Measurements from ENCODE around the gene LRRN4CL.
A peak's percentile ranks its signal among the peaks of the same experiment; 100 is the strongest.
"Not testable (repeated sequence)": the region's sequence is repeated elsewhere in the genome, so short reads cannot be mapped to it uniquely, and the experiment has no call there.

Gene LRRN4CL

DNA sequence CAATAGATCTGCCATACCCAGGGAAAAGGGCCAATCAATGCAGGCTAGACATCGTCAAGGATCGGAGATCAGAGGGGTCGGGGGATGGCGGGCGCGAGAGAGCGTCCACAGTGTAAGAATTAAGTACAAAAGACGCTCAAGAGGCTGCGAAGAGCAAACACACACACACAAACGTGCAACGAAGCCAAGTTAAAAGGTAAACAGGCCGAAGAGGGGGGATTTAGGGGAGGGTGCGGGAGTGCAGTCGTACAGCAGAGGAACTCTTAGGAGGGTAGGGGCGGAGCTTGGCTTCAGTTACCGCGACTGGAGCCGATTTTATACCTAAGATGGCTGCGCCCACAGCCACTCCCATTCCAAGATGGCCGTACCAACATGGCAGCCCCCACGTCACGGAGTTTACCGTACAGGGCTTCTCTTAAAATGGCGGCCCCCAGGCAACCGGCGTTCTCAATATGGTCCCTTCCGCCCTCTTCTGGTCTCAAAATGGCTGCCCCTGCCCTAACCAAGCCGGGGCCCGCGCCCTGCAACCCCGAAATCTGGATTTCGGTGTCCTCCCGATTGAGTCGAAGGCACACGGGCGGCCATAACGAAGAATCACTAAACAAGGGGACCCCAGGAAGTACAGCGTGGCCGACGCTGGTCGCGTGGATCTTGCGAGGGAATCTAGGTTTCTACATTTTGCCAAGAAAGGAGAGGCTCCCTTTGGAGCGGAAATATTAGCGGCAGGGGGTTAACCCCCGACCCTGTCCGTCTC lies 20.1 kb upstream of the LRRN4CL start:
- peak; percentile 99 for DNase-seq

DNA sequence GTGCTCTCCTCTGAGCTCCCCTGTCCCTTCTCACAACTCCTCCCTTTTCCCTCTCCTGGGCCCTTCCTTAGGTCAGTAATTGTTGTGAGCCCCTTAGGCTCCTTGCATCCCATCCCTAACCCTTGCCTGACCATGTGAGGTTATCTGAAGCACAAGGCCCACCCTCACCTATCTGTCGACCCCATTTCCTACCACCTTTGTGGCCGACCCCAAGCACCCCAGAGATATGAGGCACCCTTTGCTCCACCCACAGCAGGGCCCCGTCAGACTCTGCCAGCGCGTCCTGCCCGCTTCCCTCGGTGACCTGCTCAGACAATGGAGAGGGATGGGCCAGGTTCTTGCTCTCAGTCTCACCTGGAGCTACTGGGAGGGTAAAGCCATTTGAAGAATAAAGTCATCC lies 19.5 kb upstream of the LRRN4CL start:
- DNase-seq, result peak; percentile 60

DNA sequence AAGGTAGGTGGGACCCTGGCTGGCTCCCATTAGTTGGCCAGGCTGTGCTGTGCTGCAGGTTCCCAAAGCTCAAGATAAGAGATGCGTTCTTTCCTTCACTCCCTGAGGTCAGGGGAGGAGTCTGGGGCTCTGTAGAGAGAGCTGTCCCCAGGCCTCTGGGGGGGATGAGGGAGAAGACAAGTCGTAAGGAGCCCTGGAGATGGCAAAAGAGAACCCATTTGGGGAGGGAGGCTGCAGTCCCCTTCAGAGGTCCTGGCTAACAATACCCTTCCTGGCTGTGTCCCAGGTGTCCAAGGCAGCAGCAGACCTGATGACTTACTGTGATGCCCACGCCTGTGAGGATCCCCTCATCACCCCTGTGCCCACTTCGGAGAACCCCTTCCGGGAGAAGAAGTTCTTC lies 19.1 kb upstream of the LRRN4CL start:
- no peak for DNase-seq

DNA sequence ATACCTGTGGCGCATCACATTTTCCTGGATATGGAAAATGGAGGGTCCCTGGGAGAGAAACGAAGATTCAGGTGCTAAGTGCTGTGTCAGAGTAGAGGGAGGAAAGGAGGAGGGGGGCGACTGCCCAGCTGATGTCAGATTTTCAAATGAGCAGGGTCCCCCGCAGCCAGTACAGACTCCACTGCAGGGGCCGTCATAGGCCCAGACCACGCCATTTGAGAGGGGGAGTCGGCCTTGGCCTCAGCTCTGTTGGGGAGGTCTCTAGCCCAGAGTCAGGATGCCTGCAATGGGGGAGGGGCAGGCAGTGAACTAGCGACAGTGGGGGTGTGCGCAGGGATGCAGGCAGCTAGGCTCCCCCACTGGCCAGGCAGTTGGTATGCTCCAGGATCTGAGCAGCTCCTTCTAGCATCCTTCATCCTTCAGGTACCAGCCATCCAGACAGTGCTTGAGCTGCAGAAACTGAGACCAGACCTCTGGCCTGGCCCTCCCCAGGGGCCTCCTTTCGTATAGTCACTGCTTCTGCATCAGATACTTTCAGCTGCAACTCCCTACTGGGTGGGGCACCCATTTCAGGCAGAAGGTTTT lies 18.0 kb upstream of the LRRN4CL start, which contains the start of the genes BSCL2 and GNG3:
Gene BSCL2, minus strand, starts transcription at position 148 of the 585 bp plus-strand sequence. CDS start 229 bp downstream, outside the sequence.
Gene GNG3, plus strand, starts transcription at position 400 of the 585 bp plus-strand sequence. CDS start 620 bp downstream, outside the sequence.
- no peak for DNase-seq

DNA sequence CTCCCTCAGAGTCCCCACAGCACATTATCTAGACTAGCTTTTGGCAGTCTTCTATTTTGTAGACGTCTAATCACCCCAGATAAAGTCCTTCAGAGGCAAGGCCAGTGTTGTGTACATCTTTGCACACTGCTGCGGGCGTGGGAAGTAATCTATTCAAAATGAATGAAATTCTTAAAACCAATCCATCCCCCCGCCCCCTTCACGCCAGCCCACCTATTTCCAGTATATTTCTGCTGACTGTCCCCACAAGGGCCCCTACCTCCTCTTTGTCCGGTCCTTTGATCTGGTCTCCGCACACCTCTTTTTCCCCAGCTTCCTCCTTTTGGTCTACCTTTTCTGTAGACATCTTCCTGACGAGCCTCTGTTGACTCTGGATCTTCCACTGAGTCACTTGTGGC lies 17.5 kb upstream of the LRRN4CL start:
- no peak for DNase-seq

DNA sequence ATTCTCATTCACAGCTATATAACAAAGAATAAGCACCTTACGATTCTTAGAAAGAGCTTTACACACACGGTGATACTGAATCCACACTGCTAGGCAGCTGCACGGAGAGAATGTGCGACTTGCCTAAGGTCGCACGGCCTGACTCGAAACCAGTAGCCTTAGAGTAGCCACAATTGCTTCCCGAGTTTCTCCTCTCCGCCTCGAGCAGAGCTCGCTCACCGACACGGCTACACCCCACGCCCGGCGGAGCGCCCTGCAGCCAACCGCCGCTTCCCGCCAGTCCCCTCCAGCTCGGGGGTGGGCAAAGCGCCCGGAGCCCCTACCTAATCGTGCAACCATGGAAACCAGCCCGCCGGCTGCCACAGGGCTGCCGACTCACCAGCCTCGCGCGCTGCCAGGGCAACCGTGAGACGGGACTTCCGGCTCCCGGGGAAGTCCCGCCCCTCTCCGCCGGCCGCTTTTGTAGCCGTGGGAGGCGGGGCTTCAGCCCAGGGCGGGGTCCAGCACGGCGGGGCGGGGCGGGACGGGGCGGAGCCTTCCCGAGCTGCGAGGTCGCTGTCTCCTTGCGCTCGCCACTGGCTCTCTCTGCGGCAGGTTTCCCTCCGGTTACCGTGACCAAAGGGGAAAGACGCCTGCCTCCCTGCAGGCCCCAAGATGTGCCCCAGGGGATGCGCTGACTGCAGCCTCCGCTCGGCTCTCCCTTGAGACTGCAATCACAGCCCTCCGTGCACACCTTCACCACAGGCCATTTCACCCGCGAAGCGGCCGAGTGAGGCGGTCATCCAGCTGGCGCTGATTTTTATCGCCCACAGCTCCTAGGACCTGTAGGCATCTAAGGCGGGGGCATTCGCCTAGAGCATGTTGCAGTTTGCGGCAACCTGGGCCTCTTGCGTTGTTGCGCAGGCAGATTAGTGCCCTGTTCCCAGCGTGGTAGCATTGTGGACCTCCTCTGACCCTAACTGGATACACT lies 16.8 kb upstream of the LRRN4CL start:
- peak; percentile 95 for DNase-seq

DNA sequence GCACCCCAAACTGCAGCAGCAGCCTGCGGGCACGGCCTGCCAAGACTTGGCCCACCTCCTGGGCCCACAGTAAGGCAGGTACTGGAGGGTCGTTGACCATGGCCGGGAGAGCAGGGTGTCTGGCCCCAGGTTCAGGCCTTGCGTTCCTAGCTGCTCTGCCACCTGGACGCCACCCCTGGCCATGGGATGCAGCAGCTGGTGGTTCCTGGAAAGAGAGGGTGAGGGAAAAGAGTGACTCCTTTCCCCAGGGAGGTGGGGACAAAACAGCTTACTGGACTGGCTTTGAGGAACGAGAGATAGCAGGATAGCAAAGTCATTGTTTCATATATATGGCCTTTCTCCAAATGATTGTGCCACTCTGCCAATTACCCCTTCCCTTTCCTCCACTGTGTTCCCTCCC lies 16.1 kb upstream of the LRRN4CL start:
- DNase-seq, result no peak

DNA sequence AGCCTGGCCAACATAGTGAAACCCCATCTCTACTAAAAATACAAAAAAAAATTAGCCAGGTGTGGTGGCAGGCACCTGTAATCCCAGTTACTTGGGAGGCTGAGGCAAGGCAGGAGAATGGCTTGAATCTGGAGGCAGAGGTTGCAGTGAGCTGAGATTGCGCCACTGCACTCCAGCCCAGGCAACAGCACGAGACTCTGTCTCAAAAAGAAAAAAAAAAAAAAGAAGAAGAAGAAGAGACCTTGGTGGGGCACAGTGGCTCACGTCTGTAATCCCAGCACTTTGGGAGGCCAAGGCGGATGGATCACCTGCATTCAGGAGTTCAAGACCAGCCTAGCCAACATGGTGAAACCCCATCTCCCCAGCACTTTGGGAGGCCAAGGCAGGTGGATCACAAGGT lies 14.6 kb upstream of the LRRN4CL start:
- DNase-seq, result not testable (repeated sequence)

DNA sequence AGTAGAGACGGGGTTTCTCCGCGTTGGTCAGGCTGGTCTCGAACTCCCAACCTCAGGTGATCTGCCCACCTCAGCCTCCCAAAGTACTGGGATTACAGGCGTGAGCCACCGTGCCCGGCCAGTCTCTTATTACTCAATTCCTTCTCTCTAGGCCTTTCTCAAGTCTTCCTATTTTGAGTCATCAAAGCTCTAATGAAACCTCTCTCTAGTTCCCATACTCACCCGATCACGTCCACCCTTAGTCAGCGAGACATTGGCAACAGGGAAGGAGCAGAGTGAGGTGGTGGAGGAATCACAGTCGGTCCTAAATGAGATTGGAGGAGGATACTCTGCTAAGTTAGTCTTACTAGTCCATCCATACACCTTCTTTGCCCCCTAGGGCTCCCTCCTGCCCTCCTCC lies 12.9 kb upstream of the LRRN4CL start:
- DNase-seq, result no peak

DNA sequence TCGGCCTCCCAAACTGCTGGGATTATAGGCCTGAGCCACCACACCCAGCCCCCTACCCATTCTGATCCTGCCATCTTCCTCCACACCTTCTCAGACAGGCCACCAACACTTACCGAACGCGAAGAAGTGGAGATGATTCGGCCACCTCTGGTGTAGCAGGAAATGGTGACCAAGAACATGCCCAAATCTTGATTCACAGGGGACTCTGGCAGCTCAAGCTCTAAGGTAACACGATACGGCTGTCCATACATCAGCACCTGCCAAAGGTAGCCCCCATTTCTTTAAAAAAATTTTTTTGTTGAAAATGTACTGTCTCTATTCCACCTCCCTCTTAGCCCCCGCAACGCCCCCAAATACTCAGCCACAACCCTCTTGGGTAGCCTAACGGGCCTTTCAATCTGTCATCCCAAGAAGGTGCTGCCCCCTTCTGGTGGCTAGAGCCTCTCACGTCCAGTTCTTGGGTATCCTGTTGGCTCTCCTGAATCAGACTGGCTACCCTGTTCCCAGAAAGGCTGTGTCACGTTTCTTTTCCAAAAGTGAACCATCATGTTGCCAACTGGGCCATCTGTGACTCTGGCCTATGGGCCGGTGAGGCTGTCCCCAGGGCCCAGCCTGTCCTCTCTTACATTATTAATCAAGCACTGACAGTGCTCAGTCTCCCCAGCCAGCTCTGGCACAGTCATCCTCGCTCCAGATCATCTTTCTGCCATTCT lies 5.3 kb upstream of the LRRN4CL start:
- DNase-seq, result peak; percentile 58

DNA sequence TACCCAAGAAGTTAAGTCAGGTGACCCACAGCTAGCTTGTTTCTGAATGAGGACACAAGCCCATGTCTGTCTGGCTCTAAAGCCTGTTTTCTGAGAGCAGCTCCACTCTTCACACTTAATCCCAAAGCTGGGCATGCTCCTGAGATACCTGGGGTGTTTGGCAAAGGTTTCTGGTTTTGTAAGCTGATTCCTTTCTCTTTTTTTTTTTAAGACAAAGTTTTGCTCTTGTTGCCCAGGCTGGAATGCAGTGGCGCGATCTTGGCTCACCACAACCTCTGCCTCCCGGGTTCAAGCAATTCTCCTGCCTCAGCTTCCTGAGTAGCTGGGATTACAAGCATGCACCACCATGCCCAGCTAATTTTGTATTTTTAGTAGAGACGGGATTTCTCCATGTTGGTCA lies 4.3 kb upstream of the LRRN4CL start:
- not testable (repeated sequence) for DNase-seq

DNA sequence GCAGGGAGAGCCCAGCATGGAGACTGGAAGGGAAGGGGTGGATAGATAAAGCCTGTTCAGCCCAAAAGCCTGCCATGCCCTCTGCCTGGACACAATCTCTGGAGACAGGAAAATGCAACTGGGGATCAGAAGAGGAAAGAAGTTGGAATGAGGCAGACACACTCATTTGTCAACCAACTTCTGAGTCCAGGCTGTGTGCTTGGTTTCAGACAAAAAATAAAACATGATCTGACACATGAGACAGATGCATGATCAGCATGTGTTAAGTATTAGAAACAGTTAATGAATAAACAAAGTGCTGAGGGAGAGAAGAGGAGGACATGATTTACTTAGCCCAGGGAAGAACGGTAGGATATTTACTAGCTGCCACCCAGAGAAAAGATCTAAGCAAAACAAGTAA lies 839 bp downstream of the LRRN4CL start:
- DNase-seq, result no peak

DNA sequence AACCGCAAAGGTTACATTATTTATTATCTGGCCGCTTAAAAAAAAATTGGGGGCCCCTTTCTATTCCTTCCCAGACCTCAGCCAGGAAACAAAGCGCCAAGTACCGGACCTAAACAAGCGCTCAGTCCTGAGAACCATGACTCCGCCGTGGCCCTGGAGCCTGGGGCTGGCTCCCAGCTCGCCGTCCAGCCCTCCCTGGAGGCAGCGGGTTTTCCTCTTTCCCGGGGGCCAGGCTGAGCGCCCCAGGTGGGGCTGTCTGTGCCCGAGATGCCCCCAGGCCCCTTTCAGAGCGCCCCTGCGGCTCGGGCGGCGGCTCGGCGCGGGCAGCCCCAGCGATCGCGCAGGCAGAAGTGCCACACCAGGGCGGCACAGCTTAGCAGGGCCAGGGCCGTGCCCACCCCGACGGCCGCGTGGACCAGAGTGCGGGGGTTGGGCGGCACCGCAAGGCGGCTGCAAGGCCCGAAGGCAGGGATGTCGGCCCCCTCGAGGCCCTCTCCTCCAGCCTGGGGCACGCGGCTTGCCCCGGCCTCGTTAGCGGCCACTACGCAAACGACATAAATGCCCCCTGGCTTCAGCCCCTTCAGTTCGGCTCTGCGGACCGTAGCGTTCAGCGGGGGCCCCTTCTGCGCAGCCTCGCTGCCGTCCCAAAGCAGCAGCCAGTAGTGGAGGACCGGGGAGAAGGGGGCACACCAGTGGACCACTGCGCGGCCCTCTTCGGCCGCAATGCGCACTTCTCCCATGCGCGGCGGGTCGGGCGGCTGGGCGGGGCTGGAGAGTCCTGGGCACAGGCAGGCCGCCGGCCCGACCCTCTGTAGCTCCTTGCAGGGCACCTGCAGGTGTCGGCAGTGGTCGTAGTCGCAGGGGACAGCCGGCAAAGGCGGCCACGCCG lies 1.6 kb downstream of the LRRN4CL start:
- no peak for DNase-seq

DNA sequence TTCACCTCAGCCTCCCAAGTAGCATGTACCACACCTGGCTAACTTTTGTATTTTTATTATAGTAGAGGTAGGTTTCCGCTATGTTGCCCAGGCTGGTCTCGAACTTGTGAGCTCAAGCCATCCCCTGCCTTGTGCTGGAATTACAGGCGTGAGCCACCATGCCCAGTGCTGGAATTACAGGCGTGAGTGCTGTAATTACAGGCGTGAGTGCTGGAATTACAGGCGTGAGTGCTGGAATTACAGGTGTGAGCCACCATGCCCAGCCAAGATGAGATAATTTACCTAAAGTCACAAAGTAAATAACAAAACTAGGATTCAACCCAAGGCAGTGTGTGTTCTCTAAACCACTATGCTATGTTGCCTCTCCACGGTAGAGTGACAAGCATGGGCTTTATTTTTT lies 6.8 kb downstream of the LRRN4CL start:
- DNase-seq, result no peak

DNA sequence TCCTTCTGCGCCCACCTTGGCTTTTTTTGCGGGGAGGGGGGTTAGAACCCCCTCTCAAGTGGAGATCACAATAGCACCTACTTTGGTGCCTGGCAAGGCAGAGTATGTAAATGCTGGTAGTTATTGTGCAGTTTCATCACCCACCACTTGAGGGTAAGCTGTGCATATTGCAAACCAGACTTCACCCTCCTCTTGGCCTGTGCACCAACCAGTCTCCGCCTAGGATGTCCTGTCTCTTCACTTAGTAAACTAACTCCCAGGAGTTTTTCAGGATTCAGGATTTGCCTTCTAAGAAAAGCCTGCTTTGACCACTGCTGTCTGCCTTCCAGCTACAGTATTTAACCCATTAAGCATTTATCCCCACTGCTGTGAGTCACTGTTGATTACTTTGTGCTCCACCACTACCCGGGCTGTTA lies 8.5 kb downstream of the LRRN4CL start:
- DNase-seq, result peak; percentile 28

DNA sequence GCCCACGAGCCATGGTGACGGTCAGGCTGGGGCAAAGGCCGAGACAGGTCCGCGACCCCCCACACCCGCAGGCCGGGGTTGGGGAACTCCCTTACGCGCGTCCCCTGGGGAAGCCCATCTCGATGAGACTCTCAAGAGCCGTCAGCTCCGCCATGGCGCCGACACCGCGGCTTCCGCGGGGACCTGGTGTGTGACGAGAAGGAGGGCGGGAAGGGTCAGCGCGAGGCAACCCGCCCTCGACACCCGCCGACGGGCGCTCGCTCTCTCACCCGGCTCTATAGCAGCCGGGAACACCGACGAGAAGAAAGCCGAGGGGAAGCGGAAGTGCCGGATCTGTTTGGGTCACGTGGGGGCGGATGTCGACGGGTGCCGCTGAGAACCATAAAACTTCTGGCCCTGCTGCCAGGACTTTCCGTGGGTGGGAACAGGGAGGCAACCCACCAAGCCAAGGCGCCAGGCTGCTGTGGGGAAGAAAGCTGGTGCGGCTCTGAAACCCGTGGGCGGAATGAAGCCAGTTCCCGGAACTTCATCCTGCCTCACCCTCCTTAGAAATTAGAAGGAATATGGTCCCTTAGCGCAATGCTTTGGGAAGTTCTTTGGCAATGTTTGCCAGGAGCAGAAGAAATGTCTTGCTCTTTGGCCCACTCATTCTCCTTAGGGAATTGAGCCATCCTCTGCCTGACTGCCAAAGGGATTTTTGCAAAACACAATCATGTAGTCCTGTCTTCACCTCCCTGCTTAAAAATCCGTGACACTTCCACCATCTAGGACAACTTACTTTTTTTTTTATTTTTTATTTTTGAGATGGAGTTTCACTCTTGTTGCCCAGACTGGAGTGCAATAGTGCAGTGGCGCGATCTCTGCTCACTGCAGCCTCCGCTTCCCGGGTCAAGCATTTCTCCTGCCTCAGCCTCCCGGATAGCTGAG lies 10.3 kb downstream of the LRRN4CL start, which contains the start of gene UBXN1:
Gene UBXN1, minus strand, starts transcription at position 304 of the 927 bp plus-strand sequence. Its CDS starts 150 bp downstream, at position 154.
- peak; percentile 83 for DNase-seq

DNA sequence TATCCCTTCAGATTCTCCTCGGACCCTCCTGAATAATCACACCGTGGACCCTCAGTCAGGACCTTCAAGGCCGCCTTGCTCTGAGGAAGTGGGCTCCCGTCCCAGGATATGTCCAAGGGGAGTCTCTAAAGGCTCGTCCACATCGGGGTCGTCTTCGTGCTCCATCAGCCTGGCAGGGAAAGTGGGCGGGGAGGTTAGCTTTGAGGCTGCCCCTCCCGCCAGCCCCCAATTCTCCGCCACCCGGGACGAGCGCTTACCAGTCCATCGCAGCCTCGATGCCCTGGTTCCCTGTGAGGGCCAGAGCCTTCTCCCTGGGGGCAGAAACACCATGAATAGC lies 10.9 kb downstream of the LRRN4CL start:
- DNase-seq, result no peak

DNA sequence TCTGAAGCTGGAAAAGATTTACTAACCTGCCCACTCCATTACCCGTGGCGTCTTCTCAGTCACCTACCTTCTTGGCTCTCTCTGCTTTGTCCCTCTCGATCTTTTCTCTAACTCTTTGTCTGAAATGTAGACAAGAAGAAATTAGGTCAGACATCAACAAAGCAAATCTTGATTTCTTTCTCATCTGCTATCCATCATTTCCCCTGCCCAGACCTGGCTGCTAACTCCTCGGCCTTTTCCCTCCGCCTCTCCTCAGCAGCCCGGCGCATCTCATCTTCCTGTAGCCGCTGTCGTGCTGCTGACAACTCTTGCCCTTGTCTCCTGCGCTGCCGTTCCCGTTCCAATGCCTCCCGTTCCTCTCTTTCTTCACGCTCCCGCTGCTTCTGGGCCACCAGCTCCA lies 11.6 kb downstream of the LRRN4CL start:
- no peak for DNase-seq

DNA sequence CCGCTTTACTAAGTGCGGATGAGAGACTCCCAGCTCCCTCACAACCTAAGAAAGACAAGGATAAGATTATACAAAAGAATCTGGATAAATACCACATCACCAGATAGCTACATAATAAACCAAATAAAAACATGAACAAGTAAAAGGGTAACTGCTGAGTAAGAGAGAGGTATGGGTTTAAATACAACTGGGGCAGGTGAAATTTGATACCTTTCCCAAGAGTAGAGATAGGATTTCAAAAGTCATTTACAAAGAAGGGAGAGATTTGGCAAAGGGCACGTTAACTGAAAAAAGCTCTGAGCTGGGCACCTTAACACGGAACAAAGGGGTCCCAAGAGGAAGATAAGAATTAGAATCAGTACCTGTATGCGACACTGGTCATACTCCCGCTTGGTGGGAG lies 12.2 kb downstream of the LRRN4CL start:
- no peak for DNase-seq

DNA sequence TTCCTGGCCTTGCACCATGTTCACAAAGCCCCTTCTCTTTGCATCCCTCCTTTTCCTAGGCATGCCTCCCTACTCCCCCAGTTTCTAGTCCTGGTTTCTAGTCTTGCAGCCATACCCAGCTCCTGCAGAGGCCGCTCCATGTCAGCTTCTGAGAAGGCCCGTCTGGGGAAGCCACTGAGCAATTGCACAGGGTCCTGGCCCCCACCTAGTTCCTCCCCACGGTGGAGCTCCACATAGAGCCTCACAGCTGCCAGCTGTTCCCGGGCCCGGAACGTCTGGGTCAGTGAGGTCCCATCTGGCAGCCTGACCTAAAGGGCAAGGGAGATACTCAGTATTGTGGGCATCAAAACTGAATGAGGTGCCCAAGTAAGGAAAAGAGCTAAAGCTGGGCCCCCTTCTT lies 12.6 kb downstream of the LRRN4CL start:
- DNase-seq, result no peak
